Stimulated activated CD4-positive, alpha-beta T cell treated with anti-CD3 and anti-CD28 coated beads, Interleukin-2, amount 100 ng/mL, for 48 hours (primary cell): ENCODE data around the gene FBN1.

Source experiments
- DNase-seq, 2 donors: peaks; one replicate each; pipeline ENCODE4 v3.0.0-alpha.2; 2020

The FBN1 gene

GRCh38 chr15:48617619-48618018 lies 27.9 kb downstream of the FBN1 start:
- no peak for DNase-seq

GRCh38 chr15:48616216-48616615 lies 29.3 kb downstream of the FBN1 start:
- no peak for DNase-seq

- no peak for DNase-seq
Measured at GRCh38 chr15:48614051-48614450, 31.5 kb downstream of the FBN1 start.

- DNase-seq: no peak
Measured at GRCh38 chr15:48609486-48609885, 36.0 kb downstream of the FBN1 start.

- DNase-seq: no peak
Measured at GRCh38 chr15:48607846-48608245, 37.7 kb downstream of the FBN1 start.

GRCh38 chr15:48604567-48604966 lies 40.9 kb downstream of the FBN1 start:
- no peak for DNase-seq

GRCh38 chr15:48603922-48604321 lies 41.6 kb downstream of the FBN1 start:
- no peak for DNase-seq

GRCh38 chr15:48603123-48603500 lies 42.4 kb downstream of the FBN1 start:
- DNase-seq: no peak

GRCh38 chr15:48602358-48603122 lies 43.0 kb downstream of the FBN1 start:
- DNase-seq: no peak

GRCh38 chr15:48601095-48601494 lies 44.4 kb downstream of the FBN1 start:
- no peak for DNase-seq

GRCh38 chr15:48596841-48597240 lies 48.7 kb downstream of the FBN1 start:
- DNase-seq: no peak

- no peak for DNase-seq
Measured at GRCh38 chr15:48596415-48596814, 49.1 kb downstream of the FBN1 start.

- DNase-seq: no peak
Measured at GRCh38 chr15:48595981-48596380, 49.5 kb downstream of the FBN1 start.

- no peak for DNase-seq
Measured at GRCh38 chr15:48592933-48593332, 52.6 kb downstream of the FBN1 start.

GRCh38 chr15:48592221-48592731 lies 53.2 kb downstream of the FBN1 start:
- no peak for DNase-seq

- DNase-seq: no peak
Measured at GRCh38 chr15:48590723-48591122, 54.8 kb downstream of the FBN1 start.

- DNase-seq: no peak
Measured at GRCh38 chr15:48584812-48585563, 60.5 kb downstream of the FBN1 start.

- no peak for DNase-seq
Measured at GRCh38 chr15:48584090-48584811, 61.3 kb downstream of the FBN1 start.

GRCh38 chr15:48582452-48583247 lies 62.9 kb downstream of the FBN1 start:
- DNase-seq: no peak

- no peak for DNase-seq
Measured at GRCh38 chr15:48581219-48581618, 64.3 kb downstream of the FBN1 start.

GRCh38 chr15:48580736-48581135 lies 64.8 kb downstream of the FBN1 start:
- DNase-seq: no peak

GRCh38 chr15:48579945-48580671 lies 65.4 kb downstream of the FBN1 start:
- no peak for DNase-seq
